ENCODE results near the gene HIRA. TPM values are rescaled to one million over a fixed set of nuclear protein-coding genes. Genes with fewer than 3 reads are reported as not detected.
A peak's percentile ranks its signal among the peaks of the same experiment; 100 is the strongest.

Gene HIRA
- polyA plus RNA-seq (ENCODE audit: insufficient read depth in 1 of 5, insufficient read length in 5 of 5, low replicate concordance in 1 of 5), result 10 to 100 TPM; 21.1 to 28.3 (median 25.5) TPM
- long read RNA-seq, donor 1, full-length matches to known transcripts, result 3 of 3 reads
- long read RNA-seq, donor 1, partial matches to known transcripts, result 0 of 3 reads
- long read RNA-seq, donor 1, other reads (novel, unspliced or antisense), result 0 of 3 reads
- long read RNA-seq, donor 2, result 0 reads
- long read RNA-seq, donor 3, full-length matches to known transcripts, result 1 of 9 reads
- long read RNA-seq, donor 3, partial matches to known transcripts, result 8 of 9 reads
- long read RNA-seq, donor 3, other reads (novel, unspliced or antisense), result 0 of 9 reads
- long read RNA-seq, donor 4, result 0 reads
- long read RNA-seq, donor 5, partial matches to known transcripts, result 0 of 1 reads
- long read RNA-seq, donor 5, other reads (novel, unspliced or antisense), result 0 of 1 reads
- long read RNA-seq, donor 6, full-length matches to known transcripts, result 1 of 1 reads
- long read RNA-seq, donor 6, partial matches to known transcripts, result 0 of 1 reads
- long read RNA-seq, donor 6, other reads (novel, unspliced or antisense), result 0 of 1 reads
- long read RNA-seq, donor 7, full-length matches to known transcripts, result 4 of 4 reads
- long read RNA-seq, donor 7, partial matches to known transcripts, result 0 of 4 reads
- long read RNA-seq, donor 7, other reads (novel, unspliced or antisense), result 0 of 4 reads
- long read RNA-seq, donor 8, full-length matches to known transcripts, result 1 of 1 reads
- long read RNA-seq, donor 8, partial matches to known transcripts, result 0 of 1 reads
- long read RNA-seq, donor 8, other reads (novel, unspliced or antisense), result 0 of 1 reads

DNA sequence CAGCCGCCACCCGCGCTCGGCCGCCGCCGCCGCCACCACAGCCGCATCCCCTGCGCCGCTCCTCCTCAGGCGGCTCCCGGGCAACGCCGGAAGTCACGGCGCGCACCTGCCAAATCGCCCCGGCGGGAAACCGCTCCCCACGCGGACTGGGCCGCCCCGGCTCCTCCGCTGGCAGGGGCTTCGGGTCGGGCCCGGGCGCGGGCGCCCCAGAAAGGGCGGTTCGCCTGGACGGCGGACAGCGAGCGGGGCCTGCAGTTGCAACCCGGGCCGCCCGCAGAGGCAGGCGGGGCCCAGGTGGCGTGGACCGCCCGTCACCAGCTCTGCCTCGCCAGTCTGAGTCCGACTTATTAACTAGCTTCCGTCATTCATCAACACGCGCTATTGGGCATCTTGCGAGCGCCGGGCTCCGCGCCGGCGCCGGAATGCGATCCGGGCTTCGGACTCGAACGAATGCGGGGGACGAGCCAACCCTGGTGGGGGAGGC lies at the start of gene HIRA:
HIRA (minus strand) TSS at position 85 of the 484 bp plus-strand sequence. CDS start 257 bp downstream, outside the sequence.
- peak; percentile 71 to 73 for DNase-seq

DNA sequence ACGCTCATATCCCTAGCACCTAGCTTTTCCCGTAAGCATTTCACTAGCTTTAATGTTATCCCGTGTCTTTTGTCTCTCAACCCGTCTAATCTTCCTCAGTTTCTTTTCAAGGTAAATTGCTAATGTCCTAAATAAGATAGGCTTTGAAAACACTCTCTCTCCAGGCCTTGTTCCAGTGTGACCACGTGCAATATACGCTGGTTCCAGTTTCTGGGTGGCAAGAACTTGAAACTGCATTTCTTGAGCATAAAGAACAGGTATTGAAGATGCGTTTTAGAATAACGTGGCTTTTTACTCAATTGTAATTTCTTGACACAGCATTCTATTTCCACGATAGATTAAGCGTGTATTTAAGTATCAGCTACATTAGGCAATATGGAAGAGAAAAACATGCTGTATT lies 49.3 kb upstream of the HIRA start:
- DNase-seq, result no peak

DNA sequence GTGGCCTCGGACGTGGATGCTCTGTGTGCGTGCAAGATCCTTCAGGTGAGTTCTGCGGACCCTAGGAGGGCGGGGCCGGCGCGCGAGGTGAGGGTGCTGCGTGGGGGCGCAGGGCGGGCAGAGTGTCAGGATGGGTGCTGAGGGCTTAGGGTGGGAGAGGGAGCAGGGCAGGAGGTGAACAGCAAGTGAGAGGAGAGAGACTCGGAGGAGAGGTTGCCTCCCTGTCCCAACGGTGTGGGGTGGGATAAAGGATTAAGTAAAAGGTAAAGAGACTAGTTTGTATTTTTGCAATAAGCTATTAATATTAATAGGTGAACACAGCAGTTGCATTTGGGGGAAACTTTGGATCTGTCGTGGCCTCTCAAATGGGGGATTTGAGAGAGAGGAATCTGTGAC lies 48.6 kb upstream of the HIRA start:
- DNase-seq, result no peak

- peak; percentile 97 to 98 for DNase-seq
Observed at GRCh38 chr22:19479355-19480172, 48.0 kb upstream of the HIRA start, which contains the start of gene CDC45. Gene CDC45, plus strand, starts transcription at chr22:19479920. Its CDS starts 49 bp downstream, at chr22:19479969.

DNA sequence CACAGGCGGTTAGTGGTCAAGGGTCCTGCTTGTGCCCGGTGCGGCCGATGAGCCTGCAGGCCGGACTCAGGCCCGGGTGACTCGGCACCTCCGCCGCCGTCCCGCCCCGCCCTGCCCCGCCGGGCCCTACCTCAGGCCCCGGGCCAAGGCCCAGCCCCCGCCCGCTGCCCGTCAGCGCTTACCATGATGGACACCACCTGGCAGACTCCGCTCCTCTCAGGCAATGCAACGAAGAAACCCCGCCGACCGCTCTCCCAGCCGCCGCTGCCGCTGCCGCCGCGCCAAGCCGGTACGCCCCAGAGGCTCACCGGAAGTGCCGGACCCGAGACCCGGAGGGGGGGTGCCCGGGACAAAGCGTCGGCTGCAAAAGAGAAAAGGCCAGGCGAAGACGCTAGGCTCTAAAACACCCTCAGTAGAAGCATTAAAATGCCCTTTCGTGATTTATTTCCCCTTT lies 47.4 kb upstream of the HIRA start, which contains the start of gene UFD1:
UFD1 (minus strand) TSS at position 293 of the 454 bp plus-strand sequence; CDS start at position 185, 108 bp downstream.
- DNase-seq, result no peak

GRCh38 chr22:19478045-19478900 lies 46.7 kb upstream of the HIRA start:
- no peak for DNase-seq

DNA sequence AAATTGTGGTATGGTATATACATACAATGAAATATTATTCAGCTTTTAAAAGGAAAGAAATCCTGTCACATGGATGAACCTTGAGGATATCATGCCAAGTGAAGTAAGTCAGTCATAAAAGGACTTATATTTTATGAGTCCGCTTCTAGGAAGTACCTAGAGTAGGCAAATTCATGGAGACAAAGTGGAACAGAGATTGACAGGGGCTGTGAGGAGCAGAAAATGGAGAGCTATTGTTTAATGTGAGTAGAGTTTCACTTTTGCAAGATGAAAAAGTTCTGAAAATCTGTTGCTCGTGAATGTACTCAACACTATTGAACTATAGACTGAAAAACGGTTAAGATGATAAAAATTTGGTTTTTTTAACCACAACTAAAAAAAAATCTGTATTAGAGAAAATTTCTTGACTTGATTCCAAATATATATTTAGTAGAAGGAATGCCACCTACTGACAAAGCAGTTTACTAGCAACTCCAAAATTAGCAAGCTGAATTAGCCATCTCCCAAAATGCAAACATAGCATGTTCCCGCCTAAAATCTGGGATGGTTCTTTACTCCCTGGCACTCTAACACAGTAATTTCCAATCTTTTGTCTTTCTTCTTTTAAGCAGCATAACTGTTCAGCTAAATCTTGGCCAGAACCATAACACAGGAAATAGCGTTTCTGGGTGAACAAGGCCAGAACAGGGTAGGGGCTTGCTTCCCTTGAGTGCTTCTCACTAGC lies 46.0 kb upstream of the HIRA start:
- DNase-seq, result peak; percentile 19 to 46

DNA sequence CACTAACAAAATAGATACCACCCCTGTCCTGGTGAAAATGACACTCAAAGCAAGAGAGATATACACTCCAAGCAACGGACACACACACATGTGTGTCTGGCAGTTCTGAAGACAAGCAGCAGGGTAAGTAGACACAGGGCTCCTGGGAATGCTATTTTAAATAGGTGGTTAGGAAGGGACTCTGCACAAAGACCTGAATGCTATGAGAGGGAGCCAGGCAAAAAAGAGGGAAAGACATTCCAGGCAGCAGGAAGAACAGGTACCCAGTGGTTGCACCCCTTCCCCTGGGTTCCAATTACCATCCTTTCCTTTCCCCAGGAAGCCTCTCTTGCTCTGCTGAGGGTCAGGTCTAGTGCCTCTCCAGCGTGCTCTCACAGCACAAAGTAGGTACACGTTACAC lies 44.5 kb upstream of the HIRA start:
- no peak for DNase-seq

DNA sequence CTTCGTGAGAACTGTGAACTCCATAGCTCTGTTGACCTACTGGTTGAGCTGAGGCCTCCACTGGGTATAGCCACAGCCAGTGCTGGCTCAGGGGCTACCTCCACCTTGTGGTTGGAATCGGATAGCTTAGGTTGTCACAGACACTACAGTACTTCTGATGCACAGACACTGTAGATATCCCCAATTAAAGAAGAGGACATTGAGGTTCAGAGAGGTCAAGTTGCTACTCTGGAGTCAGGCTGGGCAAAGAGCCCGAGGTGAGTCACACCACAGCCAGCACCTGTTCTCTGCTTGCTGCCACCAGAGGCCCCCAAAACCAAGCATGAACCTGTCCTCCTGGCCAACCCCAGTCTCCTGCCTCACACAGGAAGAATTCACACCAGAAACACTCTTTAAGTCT lies 42.0 kb upstream of the HIRA start:
- no peak for DNase-seq

- no peak for DNase-seq
Observed at GRCh38 chr22:19472233-19472632, 40.7 kb upstream of the HIRA start.

DNA sequence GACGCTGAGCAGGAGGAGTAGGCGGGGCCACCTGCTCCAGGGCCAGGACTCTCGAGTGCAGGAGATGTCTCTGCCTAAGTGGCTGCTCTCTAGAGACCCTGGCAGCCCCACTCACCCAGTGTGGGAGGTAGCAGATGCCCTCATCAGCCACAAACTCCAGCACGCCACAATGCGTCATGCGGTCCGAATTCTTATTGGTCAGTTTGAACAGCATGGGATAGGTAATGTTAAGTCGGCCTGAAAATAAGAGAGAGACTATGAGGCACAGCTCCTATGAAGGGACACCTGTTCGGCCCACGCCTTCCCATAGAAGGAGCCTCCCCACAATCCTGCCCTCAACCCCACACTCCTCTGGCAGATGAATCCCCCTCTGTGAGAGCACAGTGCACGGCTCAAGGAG lies 40.0 kb upstream of the HIRA start:
- DNase-seq, result no peak

DNA sequence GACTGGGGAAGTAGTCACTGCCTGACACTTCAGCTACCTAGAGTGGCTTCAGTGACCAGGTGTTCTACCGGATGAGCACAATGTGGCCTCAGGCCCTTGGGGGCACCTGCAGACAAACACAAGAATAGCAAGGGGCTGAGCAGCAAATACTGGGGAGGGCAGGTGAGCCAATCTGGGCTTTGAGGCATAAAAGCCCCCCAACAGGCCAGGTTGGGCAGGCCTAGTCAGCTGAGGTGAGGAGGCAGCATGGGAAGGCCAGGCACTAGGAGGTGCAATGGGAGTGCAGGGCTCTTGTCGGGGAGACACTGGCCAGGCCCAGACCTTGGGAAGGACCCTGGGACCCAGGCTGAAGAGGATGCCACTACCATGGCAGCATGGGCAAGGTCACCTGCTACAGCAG lies 38.5 kb upstream of the HIRA start:
- DNase-seq, result no peak

DNA sequence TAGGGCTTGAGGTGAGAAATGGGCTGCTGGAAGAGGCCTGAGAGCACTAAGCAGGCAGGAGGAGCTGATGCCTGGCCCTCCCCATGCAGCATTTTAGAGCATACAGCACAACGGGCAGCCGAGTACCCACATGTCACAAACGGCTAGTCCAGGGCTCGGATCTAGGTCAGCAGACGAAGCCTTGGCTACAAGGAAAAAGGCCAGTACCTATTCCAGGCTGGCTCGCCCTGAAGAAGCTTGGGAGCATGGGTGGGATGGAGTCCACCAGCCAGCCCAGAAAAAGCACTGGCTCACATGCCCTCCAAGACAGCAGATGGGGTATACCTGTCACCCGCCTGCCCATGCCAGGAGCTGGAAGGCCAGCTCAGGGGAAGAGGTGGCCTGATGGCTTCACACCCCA lies 37.9 kb upstream of the HIRA start:
- no peak for DNase-seq

DNA sequence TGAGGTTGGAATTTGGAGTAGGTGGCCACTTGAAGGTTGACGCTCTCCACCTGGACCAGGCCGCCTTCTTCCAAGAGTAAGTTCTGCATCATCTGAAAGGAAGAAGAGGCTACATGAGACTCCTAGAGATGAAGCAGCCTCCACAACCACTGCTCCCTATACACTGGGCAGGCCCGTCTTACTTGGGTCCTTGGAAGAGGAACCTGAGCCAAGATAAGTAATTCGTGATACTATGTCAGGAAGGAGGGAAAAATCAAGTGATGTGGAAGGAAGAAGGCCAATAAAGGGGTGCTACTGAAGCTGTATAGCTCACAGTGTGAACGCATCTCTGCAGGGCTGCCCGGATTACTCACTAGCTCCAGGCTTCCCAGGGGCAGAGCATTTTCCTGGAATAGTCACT lies 36.4 kb upstream of the HIRA start:
- DNase-seq, result no peak

GRCh38 chr22:19466848-19467752 lies 35.6 kb upstream of the HIRA start:
- DNase-seq, result no peak

- DNase-seq, result no peak
Observed at GRCh38 chr22:19466126-19466716, 34.7 kb upstream of the HIRA start.

- DNase-seq, result no peak
Observed at GRCh38 chr22:19464975-19465374, 33.4 kb upstream of the HIRA start.

GRCh38 chr22:19464546-19464945 lies 33.0 kb upstream of the HIRA start:
- no peak for DNase-seq

Measured in right lung (tissue), 10 donors.